Liver (tissue), 3 donors: ENCODE measurements around the gene THADA.

Experiments used
- GABPA ChIP-seq, 2 donors: IDR thresholded peaks in 1 of 2; conservative IDR thresholded peaks in 1 of 2; 2 replicates each; pipeline ENCODE4 v1.6.1; 2016; ENCODE audit warnings: antibody characterized with exemption in 2 of 2, mild to moderate bottlenecking in 1 of 2, moderate library complexity in 1 of 2
- HNF4A ChIP-seq, 2 donors: conservative IDR thresholded peaks; 2 replicates each; pipeline ENCODE4 v1.6.1; 2016; ENCODE audit warnings: antibody characterized with exemption in 2 of 2, mild to moderate bottlenecking in 2 of 2
- JUND ChIP-seq, 2 donors: IDR thresholded peaks; 2 replicates each; pipeline ENCODE4 v1.6.1; 2016; ENCODE audit warnings: antibody characterized with exemption in 2 of 2
- RAD21 ChIP-seq, 2 donors: IDR thresholded peaks; 2 replicates each; pipeline ENCODE4 v1.6.1; 2016; ENCODE audit warnings: antibody characterized with exemption in 2 of 2, mild to moderate bottlenecking in 2 of 2
- RXRA ChIP-seq, 2 donors: IDR thresholded peaks; 2 replicates each; pipeline ENCODE4 v1.6.1; 2017 to 2018; ENCODE audit warnings: antibody characterized with exemption in 2 of 2, mild to moderate bottlenecking in 1 of 2
- SP1 ChIP-seq: IDR thresholded peaks from 2 replicates; pipeline ENCODE4 v1.6.1; 2018; ENCODE audit warnings: antibody characterized with exemption, mild to moderate bottlenecking
- TAF1 ChIP-seq: conservative IDR thresholded peaks from 2 replicates; pipeline ENCODE4 v1.6.1; 2016; ENCODE audit warnings: antibody characterized with exemption, mild to moderate bottlenecking
- YY1 ChIP-seq: IDR thresholded peaks from 2 replicates; pipeline ENCODE4 v1.6.1; 2016; ENCODE audit warnings: antibody characterized with exemption, mild to moderate bottlenecking
- TF ChIP-seq, protein P1 (sequence below): IDR thresholded peaks from 2 replicates; pipeline ENCODE4 v1.6.1; 2016; ENCODE audit warnings: antibody characterized with exemption
- TF ChIP-seq, protein P2 (sequence below): IDR thresholded peaks from 2 replicates; pipeline ENCODE4 v1.6.1; 2016; ENCODE audit warnings: antibody characterized with exemption
- TF ChIP-seq, protein P3 (sequence below): fragments of 150-350 bp; IDR thresholded peaks from 2 replicates; pipeline ENCODE4 v1.5.1; 2017; ENCODE audit warnings: improper control_type of control experiment, low read depth, low read length; ENCODE audit not compliant: missing input control
- TF ChIP-seq, protein P4 (sequence below): IDR thresholded peaks from 2 replicates; pipeline ENCODE4 v1.6.1; 2016; ENCODE audit warnings: antibody characterized with exemption
- donor health status: healthy.
- donor health status: healthy.

DNA sequence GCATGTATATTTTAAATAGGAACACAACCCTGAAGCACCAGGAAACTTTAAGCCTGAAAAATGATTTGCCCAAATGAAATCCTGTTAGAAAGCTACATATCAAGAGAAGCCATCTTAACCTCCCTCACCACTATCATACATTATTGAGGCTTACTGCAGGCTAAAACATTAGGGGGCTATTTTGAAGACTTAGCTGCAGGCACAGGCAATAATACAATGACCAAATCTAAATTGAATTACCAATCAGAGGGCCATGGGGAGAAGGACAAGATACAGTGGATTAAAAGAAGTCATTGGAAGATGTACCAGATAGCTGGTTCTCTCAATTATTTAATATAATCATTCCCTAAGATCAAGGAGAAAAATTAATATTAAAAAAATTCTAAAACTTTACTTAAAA is 73.7 kb downstream of the THADA start:
- no peak for TF ChIP-seq SP1
- TF ChIP-seq, protein P1, sequence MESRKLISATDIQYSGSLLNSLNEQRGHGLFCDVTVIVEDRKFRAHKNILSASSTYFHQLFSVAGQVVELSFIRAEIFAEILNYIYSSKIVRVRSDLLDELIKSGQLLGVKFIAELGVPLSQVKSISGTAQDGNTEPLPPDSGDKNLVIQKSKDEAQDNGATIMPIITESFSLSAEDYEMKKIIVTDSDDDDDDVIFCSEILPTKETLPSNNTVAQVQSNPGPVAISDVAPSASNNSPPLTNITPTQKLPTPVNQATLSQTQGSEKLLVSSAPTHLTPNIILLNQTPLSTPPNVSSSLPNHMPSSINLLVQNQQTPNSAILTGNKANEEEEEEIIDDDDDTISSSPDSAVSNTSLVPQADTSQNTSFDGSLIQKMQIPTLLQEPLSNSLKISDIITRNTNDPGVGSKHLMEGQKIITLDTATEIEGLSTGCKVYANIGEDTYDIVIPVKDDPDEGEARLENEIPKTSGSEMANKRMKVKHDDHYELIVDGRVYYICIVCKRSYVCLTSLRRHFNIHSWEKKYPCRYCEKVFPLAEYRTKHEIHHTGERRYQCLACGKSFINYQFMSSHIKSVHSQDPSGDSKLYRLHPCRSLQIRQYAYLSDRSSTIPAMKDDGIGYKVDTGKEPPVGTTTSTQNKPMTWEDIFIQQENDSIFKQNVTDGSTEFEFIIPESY, result no peak
- no peak for TF ChIP-seq TAF1
- TF ChIP-seq RAD21 (IDR thresholded peaks at IDR 0.05), result no peak
- TF ChIP-seq, protein P2, sequence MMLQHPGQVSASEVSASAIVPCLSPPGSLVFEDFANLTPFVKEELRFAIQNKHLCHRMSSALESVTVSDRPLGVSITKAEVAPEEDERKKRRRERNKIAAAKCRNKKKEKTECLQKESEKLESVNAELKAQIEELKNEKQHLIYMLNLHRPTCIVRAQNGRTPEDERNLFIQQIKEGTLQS, result no peak
- TF ChIP-seq, protein P3, sequence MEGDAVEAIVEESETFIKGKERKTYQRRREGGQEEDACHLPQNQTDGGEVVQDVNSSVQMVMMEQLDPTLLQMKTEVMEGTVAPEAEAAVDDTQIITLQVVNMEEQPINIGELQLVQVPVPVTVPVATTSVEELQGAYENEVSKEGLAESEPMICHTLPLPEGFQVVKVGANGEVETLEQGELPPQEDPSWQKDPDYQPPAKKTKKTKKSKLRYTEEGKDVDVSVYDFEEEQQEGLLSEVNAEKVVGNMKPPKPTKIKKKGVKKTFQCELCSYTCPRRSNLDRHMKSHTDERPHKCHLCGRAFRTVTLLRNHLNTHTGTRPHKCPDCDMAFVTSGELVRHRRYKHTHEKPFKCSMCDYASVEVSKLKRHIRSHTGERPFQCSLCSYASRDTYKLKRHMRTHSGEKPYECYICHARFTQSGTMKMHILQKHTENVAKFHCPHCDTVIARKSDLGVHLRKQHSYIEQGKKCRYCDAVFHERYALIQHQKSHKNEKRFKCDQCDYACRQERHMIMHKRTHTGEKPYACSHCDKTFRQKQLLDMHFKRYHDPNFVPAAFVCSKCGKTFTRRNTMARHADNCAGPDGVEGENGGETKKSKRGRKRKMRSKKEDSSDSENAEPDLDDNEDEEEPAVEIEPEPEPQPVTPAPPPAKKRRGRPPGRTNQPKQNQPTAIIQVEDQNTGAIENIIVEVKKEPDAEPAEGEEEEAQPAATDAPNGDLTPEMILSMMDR, result no peak
- no peak for TF ChIP-seq YY1
- no peak for TF ChIP-seq RXRA (IDR thresholded peaks at IDR 0.05)
- TF ChIP-seq JUND (IDR thresholded peaks at IDR 0.05), result no peak
- TF ChIP-seq, protein P4, sequence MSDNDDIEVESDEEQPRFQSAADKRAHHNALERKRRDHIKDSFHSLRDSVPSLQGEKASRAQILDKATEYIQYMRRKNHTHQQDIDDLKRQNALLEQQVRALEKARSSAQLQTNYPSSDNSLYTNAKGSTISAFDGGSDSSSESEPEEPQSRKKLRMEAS, result no peak
- TF ChIP-seq GABPA (IDR thresholded peaks at IDR 0.05 in 1 of 2, conservative IDR thresholded peaks at IDR 0.05 in 1 of 2), result no peak
- no peak for TF ChIP-seq HNF4A (conservative IDR thresholded peaks at IDR 0.05)
